HG03432 (cell line): ENCODE data around the gene LRFN2.
A peak's percentile ranks its signal among the peaks of the same experiment; 100 is the strongest.

ENCODE experiments used
- ATAC-seq: cut with Tn5 transposase; IDR thresholded peaks from one replicate; pipeline ENCODE4 v1.9.1; 2021; ENCODE audit warnings: mild to moderate bottlenecking, moderate library complexity; ENCODE audit not compliant: unreplicated experiment

The LRFN2 gene

GRCh38 chr6:40587240-40588069 lies at the start of gene LRFN2:
Gene LRFN2, minus strand, starts transcription at chr6:40587364.
- ATAC-seq: peak; percentile 76

GRCh38 chr6:40634429-40634828 lies 47.3 kb upstream of the LRFN2 start:
- ATAC-seq: no peak

DNA sequence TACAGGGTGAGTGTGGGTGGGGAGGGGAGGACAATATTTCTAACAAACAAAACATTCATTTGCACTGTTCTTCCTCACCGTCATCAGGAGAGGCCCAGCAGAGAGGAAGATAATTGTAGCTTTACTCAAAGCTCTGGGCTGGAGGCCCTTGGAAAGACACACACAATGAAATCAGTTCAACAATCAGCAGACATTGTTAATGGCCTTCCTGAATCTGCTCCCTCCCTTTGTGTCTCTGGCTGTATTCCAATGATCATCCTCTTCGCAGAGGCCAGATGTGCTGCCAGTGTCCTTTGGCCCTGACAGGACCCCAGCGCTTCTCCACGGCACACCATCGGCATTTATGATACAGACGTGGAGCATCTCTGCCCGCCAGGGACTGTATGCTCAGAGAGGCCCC lies 44.6 kb upstream of the LRFN2 start:
- no peak for ATAC-seq

DNA sequence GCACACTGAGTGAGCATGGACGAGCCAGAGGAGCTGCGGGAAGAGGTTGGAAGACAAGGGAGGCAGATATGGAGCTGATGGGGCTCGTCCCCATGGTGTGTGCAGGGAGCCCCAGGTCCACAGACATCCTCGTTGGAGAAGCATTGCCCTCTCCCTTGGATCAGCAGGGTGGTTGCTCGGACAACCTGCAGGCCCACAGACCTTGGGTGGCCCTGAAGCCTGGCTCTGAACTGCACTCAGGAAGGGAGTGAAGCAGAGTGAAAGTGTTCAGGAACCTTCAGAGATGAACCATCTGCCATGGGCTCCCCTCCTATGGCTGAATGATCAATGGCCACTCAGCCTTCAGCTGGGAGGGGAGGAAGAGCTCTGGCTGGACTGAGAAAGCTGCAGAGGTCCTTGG lies 43.3 kb upstream of the LRFN2 start:
- ATAC-seq: no peak

- no peak for ATAC-seq
Measured at GRCh38 chr6:40630051-40630450, 42.9 kb upstream of the LRFN2 start.

GRCh38 chr6:40629463-40629862 lies 42.3 kb upstream of the LRFN2 start:
- no peak for ATAC-seq

- no peak for ATAC-seq
Measured at GRCh38 chr6:40627316-40627715, 40.2 kb upstream of the LRFN2 start.

DNA sequence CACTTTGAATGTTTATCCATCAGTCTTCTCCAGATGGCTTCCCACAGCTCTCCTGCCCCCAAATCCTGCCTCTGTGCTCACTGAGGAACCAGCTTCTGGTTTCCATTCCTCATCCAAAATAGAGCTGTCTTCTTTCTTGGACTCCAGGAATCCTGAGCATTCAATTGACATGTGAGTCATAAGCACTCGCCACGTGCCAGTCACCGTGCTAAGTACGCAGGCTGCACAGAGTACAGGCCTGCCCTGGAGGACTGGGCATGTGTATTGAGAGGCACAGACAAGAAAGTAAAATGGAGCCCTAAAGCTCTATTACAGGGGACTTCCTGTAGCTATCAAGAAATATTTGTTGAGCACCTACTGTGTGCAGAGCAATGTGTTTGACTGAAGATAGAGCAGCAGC lies 39.7 kb upstream of the LRFN2 start:
- ATAC-seq: no peak

DNA sequence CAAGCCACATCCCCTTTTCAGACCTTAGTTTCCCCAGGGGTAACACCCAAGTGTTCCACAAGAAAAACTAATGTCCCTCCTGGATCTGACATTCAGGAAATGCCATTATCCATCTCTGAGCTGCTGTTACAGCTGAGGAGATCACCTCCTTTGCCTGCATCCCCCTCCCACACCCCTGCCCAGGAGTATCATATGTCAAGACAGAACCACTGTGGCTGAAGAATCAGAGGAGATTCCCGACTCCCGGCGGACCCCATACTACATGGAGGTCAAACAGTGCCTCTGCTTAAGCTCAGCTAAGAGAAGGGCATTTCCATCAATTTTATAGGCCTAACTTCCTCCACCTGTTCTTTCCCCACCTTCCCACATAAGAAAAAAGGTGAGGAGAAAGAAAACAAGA lies 36.8 kb upstream of the LRFN2 start:
- no peak for ATAC-seq

DNA sequence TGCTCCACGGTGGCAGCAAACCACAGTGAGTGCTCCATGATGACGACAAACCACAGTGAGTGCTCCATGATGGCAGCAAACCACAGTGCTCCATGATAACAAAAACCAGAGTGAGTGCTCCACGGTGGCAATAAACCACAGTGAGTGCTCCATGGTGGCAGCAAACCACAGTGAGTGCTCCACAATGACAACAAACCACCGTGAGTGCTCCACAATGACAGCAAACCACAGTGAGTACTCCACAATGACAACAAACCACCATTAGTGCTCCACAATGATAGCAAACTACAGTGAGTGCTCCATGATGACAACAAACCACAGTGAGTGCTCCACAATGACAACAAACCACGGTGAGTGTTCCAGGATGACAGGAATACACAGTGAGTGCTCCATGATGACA lies 36.0 kb upstream of the LRFN2 start:
- no peak for ATAC-seq

DNA sequence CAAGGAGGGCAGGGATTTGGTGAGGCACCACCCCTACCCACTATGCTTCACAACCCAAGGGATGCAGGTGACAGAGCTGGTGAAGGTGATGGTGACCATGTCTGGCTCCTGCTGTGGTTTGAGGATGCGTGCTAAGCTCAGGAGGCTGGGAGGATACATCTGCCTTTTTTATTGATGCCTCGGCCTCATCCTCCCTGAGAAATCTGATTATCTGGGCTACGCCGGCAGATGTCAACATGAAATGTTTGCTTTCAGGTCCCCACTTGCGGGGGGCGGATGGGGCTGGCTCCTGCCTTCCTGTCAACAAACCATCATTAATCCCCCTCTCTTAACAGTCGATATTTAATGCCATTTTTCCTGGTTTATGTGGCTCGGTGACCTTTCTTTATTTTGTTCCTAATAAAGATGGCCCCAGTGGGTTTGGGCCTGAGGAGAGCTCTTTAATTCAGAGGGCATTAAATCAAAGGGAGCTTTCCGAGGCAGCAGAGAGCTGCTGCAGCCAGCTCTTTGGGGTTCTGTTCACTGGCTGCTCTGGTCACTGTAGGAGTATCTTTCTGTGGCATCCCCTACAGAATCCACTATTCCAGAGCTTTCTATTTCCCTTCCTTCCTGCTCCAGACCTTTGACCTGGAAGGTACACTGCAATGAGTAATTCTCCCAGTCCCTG lies 33.5 kb upstream of the LRFN2 start:
- no peak for ATAC-seq

- ATAC-seq: no peak
Measured at GRCh38 chr6:40614671-40615070, 27.5 kb upstream of the LRFN2 start.

- no peak for ATAC-seq
Measured at GRCh38 chr6:40611912-40612311, 24.7 kb upstream of the LRFN2 start.

- no peak for ATAC-seq
Measured at GRCh38 chr6:40611434-40611833, 24.3 kb upstream of the LRFN2 start.

DNA sequence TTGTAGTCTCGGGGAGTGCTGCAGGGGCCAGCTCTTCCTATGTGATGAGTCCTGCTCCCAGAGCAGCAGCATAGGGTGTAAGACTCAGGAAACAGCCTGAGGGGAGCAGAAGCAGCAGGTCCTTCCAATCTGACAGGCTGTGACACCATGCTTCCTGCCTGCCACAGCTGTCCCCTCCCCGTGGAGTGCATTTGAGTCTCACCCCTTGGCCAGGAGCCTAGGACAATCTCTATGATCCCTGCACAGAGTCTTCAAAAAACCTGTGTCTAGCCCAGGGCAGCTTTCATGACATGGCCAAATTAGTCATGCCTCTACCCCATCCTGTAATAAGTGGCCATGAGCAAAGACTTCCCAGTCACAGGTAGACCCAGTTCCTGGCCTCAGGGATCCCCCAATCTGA lies 23.1 kb upstream of the LRFN2 start:
- ATAC-seq: no peak

DNA sequence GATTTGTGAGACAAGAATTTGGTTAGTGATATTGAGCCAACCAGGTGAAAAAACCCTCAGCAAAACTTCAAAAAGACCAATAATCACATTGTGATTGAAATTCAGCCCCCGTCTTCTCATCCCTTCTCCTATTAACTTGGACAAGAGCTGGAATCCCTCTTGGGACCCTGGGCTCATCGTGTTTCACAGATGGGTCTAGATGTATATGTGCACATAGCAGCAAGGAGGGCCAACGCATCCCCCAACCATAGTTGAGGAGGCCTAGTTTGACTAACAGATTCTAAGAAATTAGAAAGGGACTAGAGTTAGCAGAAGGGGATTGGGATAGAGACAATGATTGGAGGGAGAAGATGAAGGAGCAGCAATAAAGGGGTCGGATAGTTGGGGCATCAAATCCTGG lies 19.8 kb upstream of the LRFN2 start:
- no peak for ATAC-seq

DNA sequence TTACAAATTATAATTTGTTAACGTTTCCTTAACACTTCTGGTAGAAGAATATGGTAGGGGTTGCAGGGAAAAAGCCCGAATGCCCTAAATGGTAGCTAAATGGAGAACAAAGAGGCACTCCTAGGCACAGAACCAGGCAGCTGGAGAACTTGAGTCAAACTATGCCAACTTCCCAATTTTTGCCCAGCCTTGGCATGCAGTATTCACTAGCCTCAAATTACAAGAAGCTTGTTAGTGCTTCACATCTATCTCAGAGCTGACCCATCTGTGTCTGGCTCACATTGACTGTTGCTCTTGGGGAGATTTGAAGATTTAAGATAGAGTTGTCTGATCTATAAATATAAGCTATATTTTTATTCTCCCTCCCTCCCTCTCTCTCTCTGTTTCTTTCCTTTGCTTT lies 19.4 kb upstream of the LRFN2 start:
- no peak for ATAC-seq

DNA sequence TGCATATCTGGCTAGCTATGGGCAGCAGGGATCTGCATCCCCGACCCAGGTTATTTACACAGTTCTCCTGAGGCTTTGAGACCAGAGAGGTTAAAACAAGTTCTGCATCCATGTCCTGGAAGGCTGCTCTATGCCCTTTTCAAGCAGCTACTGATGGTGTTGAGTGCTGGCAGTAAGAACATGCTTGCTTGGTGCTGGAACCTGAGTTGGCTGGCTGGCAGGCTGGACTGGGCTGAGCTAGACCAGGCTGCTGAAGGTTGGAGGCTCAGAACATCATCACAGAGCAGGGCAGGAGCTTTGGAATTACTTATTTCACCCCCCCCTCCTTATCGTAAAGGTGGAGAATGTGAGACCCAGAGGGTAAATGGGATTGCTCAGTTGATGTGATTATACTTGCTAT lies 16.9 kb upstream of the LRFN2 start:
- no peak for ATAC-seq

- no peak for ATAC-seq
Measured at GRCh38 chr6:40599555-40599954, 12.4 kb upstream of the LRFN2 start.

- ATAC-seq: no peak
Measured at GRCh38 chr6:40598516-40598915, 11.4 kb upstream of the LRFN2 start.

GRCh38 chr6:40597301-40597700 lies 10.1 kb upstream of the LRFN2 start:
- ATAC-seq: no peak

GRCh38 chr6:40588480-40588879 lies 1.3 kb upstream of the LRFN2 start:
- ATAC-seq: no peak

DNA sequence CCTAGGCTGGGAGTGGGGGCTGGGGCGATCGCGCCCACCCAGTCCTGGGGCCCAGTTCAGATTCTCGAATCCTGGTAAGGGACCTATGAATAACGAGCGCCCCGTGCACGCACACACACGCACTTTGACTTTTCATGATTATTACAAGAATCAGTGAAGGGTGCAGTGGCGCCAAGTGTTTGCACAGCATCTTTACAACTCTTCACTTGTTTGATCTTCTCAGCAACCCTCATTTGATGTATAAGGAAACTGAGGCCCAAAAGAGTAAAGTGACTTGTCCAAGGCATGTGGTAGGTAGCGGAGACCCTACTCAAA lies 863 bp upstream of the LRFN2 start:
- no peak for ATAC-seq
